Osteocyte (in vitro differentiated cells): ENCODE measurements around the gene FNTB. TPM values are rescaled to one million over a fixed set of nuclear protein-coding genes. Genes with fewer than 3 reads are reported as not detected.

Source experiments
- DNase-seq: peaks from one replicate; pipeline ENCODE4 v3.0.0; 2021; ENCODE audit warnings: mixed read lengths; ENCODE audit not compliant: unreplicated experiment; ENCODE audit errors: extremely low spot score
- H3K27ac Mint-ChIP-seq: one replicate; pipeline ENCODE4 v1.8.0; 2021; ENCODE audit warnings: mild to moderate bottlenecking, mixed read lengths; ENCODE audit not compliant: unreplicated experiment
- H3K27me3 Mint-ChIP-seq: one replicate; pipeline ENCODE4 v1.8.0; 2021; ENCODE audit warnings: mixed read lengths; ENCODE audit not compliant: unreplicated experiment
- H3K36me3 Mint-ChIP-seq: one replicate; pipeline ENCODE4 v1.8.0; 2021; ENCODE audit warnings: mixed read lengths; ENCODE audit not compliant: unreplicated experiment
- H3K4me1 Mint-ChIP-seq: one replicate; pipeline ENCODE4 v1.8.0; 2021; ENCODE audit warnings: mixed read lengths; ENCODE audit not compliant: unreplicated experiment
- H3K4me3 Mint-ChIP-seq: one replicate; pipeline ENCODE4 v1.8.0; 2021; ENCODE audit warnings: mild to moderate bottlenecking, moderate library complexity, mixed read lengths; ENCODE audit not compliant: unreplicated experiment
- H3K9me3 Mint-ChIP-seq: one replicate; pipeline ENCODE4 v1.8.0; 2021; ENCODE audit warnings: mixed read lengths; ENCODE audit not compliant: unreplicated experiment
- total RNA-seq: library from RNA; stranded (reverse); gene quantifications from 2 replicates; pipeline ENCODE4 v1.2.1, GENCODE V29; 2021
- TF ChIP-seq, protein P1 (sequence below): fragments of 200-600 bp; sonication (generic); IDR thresholded peaks from 2 replicates; pipeline ENCODE4 v1.5.0; 2021; ENCODE audit warnings: antibody characterized with exemption, mild to moderate bottlenecking, moderate library complexity

Gene FNTB
- total RNA-seq, 1 donor from 2014 or later, result 23.2 TPM

DNA sequence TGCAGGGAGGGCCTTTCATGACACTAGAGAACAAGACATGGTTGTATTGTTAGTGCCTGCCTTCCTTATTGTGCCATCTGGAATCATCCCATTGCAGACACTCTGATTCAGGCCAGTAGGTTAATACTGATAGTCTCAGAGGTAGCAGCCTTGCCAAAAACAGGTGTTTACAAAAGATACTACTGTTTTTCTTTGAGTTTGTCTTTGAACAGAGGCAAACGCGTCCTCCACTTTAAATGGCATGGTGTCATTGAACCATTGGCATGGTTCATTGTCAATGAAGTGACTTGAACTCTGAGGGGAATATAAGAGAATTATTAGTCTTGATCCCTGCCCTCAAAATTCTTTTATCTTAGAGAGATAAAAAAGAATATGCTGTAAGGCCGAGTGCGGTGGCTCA is 4.2 kb downstream of the FNTB start:
- Mint-ChIP-seq H3K36me3 (no peaks in the 10 kb centered on the region), H3K27ac (no peak overlapping the region), H3K4me1 (peaks cover 21% of the 10 kb centered on the region), H3K9me3 (no peaks in the 10 kb centered on the region), H3K27me3 (peaks cover 3% of the 10 kb centered on the region), H3K4me3 (no peak overlapping the region)
- DNase-seq, result no peak
- TF ChIP-seq, protein P1, sequence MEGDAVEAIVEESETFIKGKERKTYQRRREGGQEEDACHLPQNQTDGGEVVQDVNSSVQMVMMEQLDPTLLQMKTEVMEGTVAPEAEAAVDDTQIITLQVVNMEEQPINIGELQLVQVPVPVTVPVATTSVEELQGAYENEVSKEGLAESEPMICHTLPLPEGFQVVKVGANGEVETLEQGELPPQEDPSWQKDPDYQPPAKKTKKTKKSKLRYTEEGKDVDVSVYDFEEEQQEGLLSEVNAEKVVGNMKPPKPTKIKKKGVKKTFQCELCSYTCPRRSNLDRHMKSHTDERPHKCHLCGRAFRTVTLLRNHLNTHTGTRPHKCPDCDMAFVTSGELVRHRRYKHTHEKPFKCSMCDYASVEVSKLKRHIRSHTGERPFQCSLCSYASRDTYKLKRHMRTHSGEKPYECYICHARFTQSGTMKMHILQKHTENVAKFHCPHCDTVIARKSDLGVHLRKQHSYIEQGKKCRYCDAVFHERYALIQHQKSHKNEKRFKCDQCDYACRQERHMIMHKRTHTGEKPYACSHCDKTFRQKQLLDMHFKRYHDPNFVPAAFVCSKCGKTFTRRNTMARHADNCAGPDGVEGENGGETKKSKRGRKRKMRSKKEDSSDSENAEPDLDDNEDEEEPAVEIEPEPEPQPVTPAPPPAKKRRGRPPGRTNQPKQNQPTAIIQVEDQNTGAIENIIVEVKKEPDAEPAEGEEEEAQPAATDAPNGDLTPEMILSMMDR, result no peak

DNA sequence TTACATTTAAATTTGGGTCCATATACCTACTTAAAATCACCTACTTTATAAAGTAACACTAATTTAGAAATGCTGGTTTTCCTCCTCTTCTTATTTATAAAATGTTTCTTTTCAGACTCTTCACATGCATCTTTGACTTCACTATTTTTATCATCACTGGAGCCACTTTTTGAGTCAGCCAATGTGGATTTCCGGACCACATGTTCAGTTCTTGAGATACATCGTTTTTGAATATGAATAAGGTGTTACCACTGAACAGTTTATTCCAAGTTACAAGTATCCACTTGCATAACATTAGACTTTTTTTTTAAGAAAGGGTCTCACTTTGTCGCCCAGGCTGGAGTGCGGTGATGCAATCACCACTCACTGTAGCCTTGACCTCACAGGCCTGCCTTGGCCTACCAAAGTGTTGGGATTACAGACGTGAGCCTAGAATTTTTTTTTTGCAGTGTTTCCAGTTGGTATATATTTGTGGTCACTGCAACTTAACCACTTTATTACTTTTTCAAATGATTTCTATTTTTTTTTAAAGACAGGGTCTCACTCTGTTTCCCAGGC is 5.7 kb downstream of the FNTB start:
- DNase-seq, result no peak
- H3K4me1 Mint-ChIP-seq, result peaks cover 16% of the 10 kb centered on the region
- H3K36me3 Mint-ChIP-seq, result peaks cover 2% of the 10 kb centered on the region
- H3K9me3 Mint-ChIP-seq, result no peaks in the 10 kb centered on the region
- no peak overlapping the region for H3K27ac Mint-ChIP-seq
- no peak overlapping the region for H3K4me3 Mint-ChIP-seq
- TF ChIP-seq, protein P1, result no peak
- H3K27me3 Mint-ChIP-seq, result no peaks in the 10 kb centered on the region

DNA sequence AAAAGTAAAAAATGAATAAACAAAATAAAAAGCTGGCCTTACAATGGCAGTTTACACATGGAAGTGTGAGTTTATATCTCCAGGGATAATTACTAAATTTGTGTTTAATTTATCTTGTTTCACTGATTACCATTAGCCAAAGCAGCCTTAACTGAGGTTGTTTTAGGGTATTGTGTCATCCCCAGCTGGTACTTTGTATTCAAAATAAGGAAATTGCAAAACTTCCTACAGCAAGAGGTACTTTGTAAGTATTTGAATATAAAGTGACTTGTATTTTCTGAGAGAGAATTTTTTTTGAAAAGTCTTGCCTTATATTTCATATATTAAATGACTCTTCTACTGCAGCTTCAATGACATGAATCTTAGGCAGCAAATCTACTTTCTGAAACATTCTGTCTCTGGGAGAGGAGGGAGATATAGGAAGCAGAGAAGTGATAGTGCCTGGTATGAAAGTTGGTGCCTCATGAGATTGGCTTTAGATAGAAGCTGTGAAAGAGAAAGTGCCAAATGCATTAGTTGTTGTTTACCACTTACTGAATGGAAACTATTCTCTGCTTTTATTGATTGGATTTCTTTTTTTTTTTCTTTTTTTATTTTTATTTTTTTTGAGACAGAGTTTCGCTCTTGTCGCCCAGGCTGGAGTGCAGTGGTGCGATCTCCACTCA is 6.7 kb downstream of the FNTB start:
- peaks cover 9% of the 10 kb centered on the region for H3K4me1 Mint-ChIP-seq
- TF ChIP-seq, protein P1, result no peak
- no peak for DNase-seq

DNA sequence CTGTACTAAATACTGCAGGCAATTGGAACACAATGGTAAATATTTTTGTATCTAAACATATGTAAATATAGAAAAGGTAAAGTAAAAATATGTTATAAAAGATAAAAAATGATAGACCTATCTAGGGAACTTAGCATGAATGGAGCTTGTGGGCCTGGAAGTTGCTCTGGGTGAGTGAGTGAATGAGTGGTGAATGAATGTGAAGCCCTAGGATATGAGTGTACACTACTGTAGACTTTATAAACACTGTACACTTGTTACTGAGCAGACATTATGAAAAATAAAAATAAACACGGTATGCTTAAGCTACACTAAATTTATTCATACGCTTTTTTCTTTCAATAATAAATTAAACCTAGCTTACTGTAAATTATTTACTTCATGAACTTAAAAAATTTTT is 7.8 kb downstream of the FNTB start:
- Mint-ChIP-seq H3K9me3 (no peaks in the 10 kb centered on the region), H3K27ac (no peak overlapping the region)
- TF ChIP-seq, protein P1, result no peak

More for the DNA sequence above, 6.7 kb downstream of the FNTB start:
- Mint-ChIP-seq H3K9me3 (no peaks in the 10 kb centered on the region), H3K27me3 (no peaks in the 10 kb centered on the region), H3K27ac (no peak overlapping the region), H3K36me3 (peaks cover 3% of the 10 kb centered on the region), H3K4me3 (no peak overlapping the region)

DNA sequence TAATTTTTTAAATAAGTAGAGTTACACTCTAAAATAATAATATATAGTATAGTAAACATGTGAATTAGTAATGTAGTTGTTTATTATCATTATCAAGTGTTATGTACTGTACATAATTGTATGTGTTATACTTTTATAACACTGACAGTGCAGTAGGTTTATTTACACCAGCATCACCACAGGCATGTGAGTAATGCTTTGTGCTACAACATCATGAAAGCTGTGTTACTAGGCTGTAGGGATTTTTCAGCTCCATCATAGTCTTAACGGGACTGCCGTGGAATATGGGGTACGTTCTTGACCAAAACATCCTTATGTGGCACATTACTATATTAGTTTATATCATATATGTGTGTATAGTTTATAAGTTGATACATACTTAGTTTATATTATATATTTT is 8.6 kb downstream of the FNTB start:
- DNase-seq, result no peak
- TF ChIP-seq, protein P1, result no peak
- Mint-ChIP-seq H3K4me1 (peaks cover 9% of the 10 kb centered on the region), H3K36me3 (peaks cover 3% of the 10 kb centered on the region), H3K27me3 (no peaks in the 10 kb centered on the region), H3K9me3 (no peaks in the 10 kb centered on the region), H3K27ac (no peak overlapping the region), H3K4me3 (no peak overlapping the region)

More for the DNA sequence above, 7.8 kb downstream of the FNTB start:
- no peaks in the 10 kb centered on the region for H3K27me3 Mint-ChIP-seq
- DNase-seq, result no peak
- H3K4me3 Mint-ChIP-seq, result no peak overlapping the region
- peaks cover 3% of the 10 kb centered on the region for H3K36me3 Mint-ChIP-seq
- peaks cover 6% of the 10 kb centered on the region for H3K4me1 Mint-ChIP-seq
